H9 (cell line): ENCODE results near the gene LRWD1. TPM values are rescaled to one million over a fixed set of nuclear protein-coding genes. Genes with fewer than 3 reads are reported as not detected.

ENCODE experiments used
- DNase-seq: peaks from one replicate; pipeline ENCODE4 v3.0.0-alpha.2; 2017
- H2AFZ ChIP-seq: one replicate; pipeline ENCODE4 v1.6.1; 2013; ENCODE audit warnings: mild to moderate bottlenecking, low read length, control low read depth, moderate library complexity
- H2AK5ac ChIP-seq: 2 replicates; pipeline ENCODE4 v1.6.1; 2013; ENCODE audit warnings: low read length, control low read depth, mixed read lengths; ENCODE audit not compliant: insufficient read length
- H2BK120ac ChIP-seq: one replicate; pipeline ENCODE4 v1.6.1; 2013; ENCODE audit warnings: low read depth, mild to moderate bottlenecking, low read length, control low read depth, inconsistent platforms; ENCODE audit not compliant: poor library complexity, severe bottlenecking
- H2BK12ac ChIP-seq: 2 replicates; pipeline ENCODE4 v1.6.1; 2013; ENCODE audit warnings: low read length, control low read depth, mixed read lengths, low read depth; ENCODE audit not compliant: insufficient read length
- H2BK15ac ChIP-seq: 2 replicates; pipeline ENCODE4 v1.6.1; 2013; ENCODE audit warnings: low read depth, low read length, control low read depth
- H2BK20ac ChIP-seq: one replicate; pipeline ENCODE4 v1.6.1; 2013; ENCODE audit warnings: low read depth, mild to moderate bottlenecking, low read length, control low read depth, inconsistent platforms; ENCODE audit not compliant: poor library complexity, severe bottlenecking
- H2BK5ac ChIP-seq: 2 replicates; pipeline ENCODE4 v1.6.1; 2013; ENCODE audit warnings: low read length, control low read depth, mixed read lengths; ENCODE audit not compliant: insufficient read length
- H3K14ac ChIP-seq: 2 replicates; pipeline ENCODE4 v1.6.1; 2013; ENCODE audit warnings: low read length, control low read depth; ENCODE audit not compliant: insufficient read depth
- H3K18ac ChIP-seq: 2 replicates; pipeline ENCODE4 v1.6.1; 2013; ENCODE audit warnings: low read depth, mild to moderate bottlenecking, mixed read lengths, low read length, control low read depth; ENCODE audit not compliant: insufficient read length
- H3K23ac ChIP-seq: 2 replicates; pipeline ENCODE4 v1.6.1; 2013; ENCODE audit warnings: low read length, control low read depth, mixed read lengths, low read depth; ENCODE audit not compliant: insufficient read length
- H3K23me2 ChIP-seq: 2 replicates; pipeline ENCODE4 v1.6.1; 2013; ENCODE audit warnings: low read depth, mild to moderate bottlenecking, mixed read lengths, low read length, control low read depth; ENCODE audit not compliant: insufficient read length, poor library complexity, severe bottlenecking
- H3K27ac ChIP-seq: 2 replicates; pipeline ENCODE4 v1.5.1; 2013; ENCODE audit warnings: low read length, control low read depth, mixed read lengths, low read depth; ENCODE audit not compliant: insufficient read length
- H3K27me3 ChIP-seq: 2 replicates; pipeline ENCODE4 v1.6.1; 2013; ENCODE audit warnings: low read length, control low read depth, inconsistent platforms; ENCODE audit not compliant: insufficient read depth
- H3K4ac ChIP-seq: 2 replicates; pipeline ENCODE4 v1.6.1; 2013; ENCODE audit warnings: low read depth, mild to moderate bottlenecking, control low read depth, inconsistent platforms, low read length, moderate library complexity
- H3K4me1 ChIP-seq: 2 replicates; pipeline ENCODE4 v1.6.1; 2013; ENCODE audit warnings: low read length, control low read depth, inconsistent platforms; ENCODE audit not compliant: insufficient read depth
- H3K4me2 ChIP-seq: 2 replicates; pipeline ENCODE4 v1.6.1; 2013; ENCODE audit warnings: low read length, control low read depth, mixed read lengths; ENCODE audit not compliant: insufficient read length, insufficient read depth
- H3K56ac ChIP-seq: 2 replicates; pipeline ENCODE4 v1.6.1; 2013; ENCODE audit warnings: low read depth, mild to moderate bottlenecking, mixed read lengths, low read length, control low read depth; ENCODE audit not compliant: insufficient read length
- H3K79me1 ChIP-seq: 2 replicates; pipeline ENCODE4 v1.6.1; 2013; ENCODE audit warnings: low read depth, mild to moderate bottlenecking, moderate library complexity, low read length, control low read depth, inconsistent platforms; ENCODE audit not compliant: insufficient read depth, poor library complexity, severe bottlenecking
- H3K79me2 ChIP-seq: 2 replicates; pipeline ENCODE4 v1.6.1; 2013; ENCODE audit warnings: low read length, control low read depth, inconsistent platforms; ENCODE audit not compliant: insufficient read depth
- H3K9ac ChIP-seq: 2 replicates; pipeline ENCODE4 v1.6.1; 2013; ENCODE audit warnings: low read length, control low read depth, mixed read lengths; ENCODE audit not compliant: insufficient read length; ENCODE audit errors: extremely low read depth
- H3K9me3 ChIP-seq: one replicate; pipeline ENCODE4 v1.6.1; 2013; ENCODE audit warnings: low read depth, low read length, inconsistent platforms; ENCODE audit not compliant: control insufficient read depth
- H3T11ph ChIP-seq: one replicate; pipeline ENCODE4 v1.6.1; 2013; ENCODE audit warnings: mild to moderate bottlenecking, low read length, control low read depth, inconsistent platforms
- H4K20me1 ChIP-seq: one replicate; pipeline ENCODE4 v1.6.1; 2013; ENCODE audit not compliant: control insufficient read depth, insufficient read length, insufficient read depth
- H4K5ac ChIP-seq: 2 replicates; pipeline ENCODE4 v1.6.1; 2013; ENCODE audit warnings: low read depth, mild to moderate bottlenecking, mixed read lengths, low read length, control low read depth; ENCODE audit not compliant: insufficient read length
- H4K8ac ChIP-seq: replicated peaks from 2 replicates; pipeline ENCODE4 v1.6.1; 2013; ENCODE audit warnings: low read length, control low read depth, mixed read lengths, low read depth; ENCODE audit not compliant: insufficient read length
- H4K91ac ChIP-seq: 2 replicates; pipeline ENCODE4 v1.6.1; 2013; ENCODE audit warnings: low read depth, mild to moderate bottlenecking, moderate library complexity, mixed read lengths, low read length, control low read depth; ENCODE audit not compliant: insufficient read length
- H3K27ac Mint-ChIP-seq, 3 experiments: 2 replicates in 2 of 3; 3 replicates in 1 of 3; pipeline ENCODE4 v1.8.0; 2020 to 2021; ENCODE audit warnings: mixed read lengths in 3 of 3, mild to moderate bottlenecking in 1 of 3, moderate library complexity in 1 of 3
- H3K27me3 Mint-ChIP-seq: 2 replicates; pipeline ENCODE4 v1.8.0; 2021; ENCODE audit warnings: low read depth, mild to moderate bottlenecking, moderate library complexity, mixed read lengths
- H3K36me3 Mint-ChIP-seq, 3 experiments: 2 replicates in 2 of 3; 3 replicates in 1 of 3; pipeline ENCODE4 v1.8.0; 2020 to 2021; ENCODE audit warnings: low read depth in 3 of 3, mixed read lengths in 3 of 3; ENCODE audit not compliant: insufficient read depth in 1 of 3
- H3K4me1 Mint-ChIP-seq, 2 experiments: 2 replicates each; pipeline ENCODE4 v1.8.0; 2020; ENCODE audit warnings: mixed read lengths in 2 of 2
- H3K4me3 Mint-ChIP-seq, 2 experiments: 2 replicates in 1 of 2; 3 replicates in 1 of 2; pipeline ENCODE4 v1.8.0; 2020 to 2021; ENCODE audit warnings: mild to moderate bottlenecking in 2 of 2, mixed read lengths in 2 of 2, moderate library complexity in 1 of 2
- H3K9me3 Mint-ChIP-seq, 2 experiments: 2 replicates in 1 of 2; 3 replicates in 1 of 2; pipeline ENCODE4 v1.8.0; 2020; ENCODE audit warnings: mild to moderate bottlenecking in 2 of 2, mixed read lengths in 2 of 2, moderate library complexity in 1 of 2
- WGBS: extraction: QIAGEN DNeasy Blood & Tissue Kit; methylation state at CpG from one replicate; pipeline ENCODE4 v1.1.7; 2013; ENCODE audit warnings: missing lambda C conversion rate, low lambda C conversion rate, mixed read lengths; ENCODE audit not compliant: insufficient read length; ENCODE audit errors: extremely low coverage; 5-methylcytosine and 5-hydroxymethylcytosine counted together
- total RNA-seq: library from RNA; stranded (reverse); gene quantifications from 2 replicates; pipeline ENCODE4 v1.2.1, GENCODE V29; 2021
- TF ChIP-seq, protein P1 (sequence below): fragments of 200-600 bp; sonication (generic); conservative IDR thresholded peaks from 3 replicates; pipeline ENCODE4 v1.8.0; 2021; ENCODE audit warnings: antibody characterized with exemption, mild to moderate bottlenecking

Gene LRWD1
- total RNA-seq, 1 experiment from 2014 or later, result 35.1 TPM

DNA sequence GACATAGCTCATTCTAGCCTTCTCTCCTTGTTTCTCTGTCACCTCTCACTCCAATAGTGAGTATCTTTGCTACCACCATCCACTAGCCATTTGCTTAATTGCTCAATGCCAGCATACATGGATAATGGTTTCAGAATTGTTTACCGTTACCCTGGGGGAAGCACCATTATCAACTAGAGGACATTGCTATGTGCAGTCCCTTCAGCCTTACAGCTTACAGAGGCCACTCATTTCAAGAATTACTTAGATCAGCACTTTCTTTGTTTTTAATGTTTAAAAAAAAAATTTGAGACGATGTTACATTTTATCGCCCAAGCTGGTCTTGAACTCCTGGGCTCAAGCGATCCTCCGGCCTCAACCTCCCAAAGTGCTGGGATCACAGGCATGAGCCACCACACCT, 46.2 kb upstream of the LRWD1 start:
- Histone ChIP-seq H2BK12ac (no peak overlapping the region), H2BK120ac (no peak overlapping the region)

More for the DNA sequence above, 46.2 kb upstream of the LRWD1 start:
- Histone ChIP-seq H3T11ph (no peak overlapping the region), H2AK5ac (no peak overlapping the region), H3K4me2 (no peak overlapping the region), H4K8ac (no peak overlapping the region), H2AFZ (no peak overlapping the region), H4K20me1 (no peaks in the 10 kb centered on the region), H3K23me2 (no peaks in the 10 kb centered on the region), H3K27ac (no peak overlapping the region), H3K79me2 (no peaks in the 10 kb centered on the region), H3K14ac (no peak overlapping the region), H3K23ac (no peak overlapping the region), H3K4ac (no peak overlapping the region), H2BK20ac (no peak overlapping the region), H2BK5ac (no peak overlapping the region), H3K9me3 (no peaks in the 10 kb centered on the region), H3K4me1 (no peaks in the 10 kb centered on the region), H4K91ac (no peak overlapping the region), H3K18ac (no peak overlapping the region), H3K56ac (no peak overlapping the region), H4K5ac (no peak overlapping the region), H2BK15ac (no peak overlapping the region), H3K27me3 (no peaks in the 10 kb centered on the region), H3K9ac (no peak overlapping the region), H3K79me1 (no peaks in the 10 kb centered on the region)
- no peaks in the 10 kb centered on the region for H3K9me3 Mint-ChIP-seq
- no peak overlapping the region for H3K4me3 Mint-ChIP-seq
- no peak overlapping the region for H3K27ac Mint-ChIP-seq
- H3K27me3 Mint-ChIP-seq, result no peaks in the 10 kb centered on the region
- TF ChIP-seq, protein P1, sequence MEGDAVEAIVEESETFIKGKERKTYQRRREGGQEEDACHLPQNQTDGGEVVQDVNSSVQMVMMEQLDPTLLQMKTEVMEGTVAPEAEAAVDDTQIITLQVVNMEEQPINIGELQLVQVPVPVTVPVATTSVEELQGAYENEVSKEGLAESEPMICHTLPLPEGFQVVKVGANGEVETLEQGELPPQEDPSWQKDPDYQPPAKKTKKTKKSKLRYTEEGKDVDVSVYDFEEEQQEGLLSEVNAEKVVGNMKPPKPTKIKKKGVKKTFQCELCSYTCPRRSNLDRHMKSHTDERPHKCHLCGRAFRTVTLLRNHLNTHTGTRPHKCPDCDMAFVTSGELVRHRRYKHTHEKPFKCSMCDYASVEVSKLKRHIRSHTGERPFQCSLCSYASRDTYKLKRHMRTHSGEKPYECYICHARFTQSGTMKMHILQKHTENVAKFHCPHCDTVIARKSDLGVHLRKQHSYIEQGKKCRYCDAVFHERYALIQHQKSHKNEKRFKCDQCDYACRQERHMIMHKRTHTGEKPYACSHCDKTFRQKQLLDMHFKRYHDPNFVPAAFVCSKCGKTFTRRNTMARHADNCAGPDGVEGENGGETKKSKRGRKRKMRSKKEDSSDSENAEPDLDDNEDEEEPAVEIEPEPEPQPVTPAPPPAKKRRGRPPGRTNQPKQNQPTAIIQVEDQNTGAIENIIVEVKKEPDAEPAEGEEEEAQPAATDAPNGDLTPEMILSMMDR, result no peak
- peaks cover 3 to 5% of the 10 kb centered on the region in 2 experiments; a peak in 3 of 4 replicates for H3K4me1 Mint-ChIP-seq
- no CpG with 5 or more reads among the region's 5 CpGs for WGBS
- no peak for DNase-seq
- peaks cover 13 to 65% (median 56%) of the 10 kb centered on the region in 3 experiments for H3K36me3 Mint-ChIP-seq
